ENCODE measurements around the gene KCNMA1.

The KCNMA1 gene

GRCh38 chr10:77504196-77504872 is 133.3 kb downstream of the KCNMA1 start:
- DNase-seq = no peak

GRCh38 chr10:77501846-77502261 is 135.8 kb downstream of the KCNMA1 start:
- DNase-seq = no peak

- DNase-seq = no peak
These were observed 136.3 kb downstream of the KCNMA1 start for GRCh38 chr10:77501152-77501845.

GRCh38 chr10:77500754-77501151 is 136.9 kb downstream of the KCNMA1 start:
- DNase-seq = no peak

- no peak for DNase-seq
These were observed 138.8 kb downstream of the KCNMA1 start for GRCh38 chr10:77498829-77499228.

GRCh38 chr10:77498210-77498609 is 139.4 kb downstream of the KCNMA1 start:
- DNase-seq = no peak

GRCh38 chr10:77497748-77498147 is 139.9 kb downstream of the KCNMA1 start:
- no peak for DNase-seq

- peak; percentile 22 for DNase-seq
These were observed 140.6 kb downstream of the KCNMA1 start for GRCh38 chr10:77496941-77497420.

- no peak for DNase-seq
These were observed 142.7 kb downstream of the KCNMA1 start for GRCh38 chr10:77494756-77495541.

- no peak for DNase-seq
These were observed 143.3 kb downstream of the KCNMA1 start for GRCh38 chr10:77494327-77494726.

- DNase-seq = no peak
These were observed 143.8 kb downstream of the KCNMA1 start for GRCh38 chr10:77493851-77494261.

- no peak for DNase-seq
These were observed 144.3 kb downstream of the KCNMA1 start for GRCh38 chr10:77493239-77493806.

GRCh38 chr10:77492368-77492994 is 145.1 kb downstream of the KCNMA1 start:
- DNase-seq = no peak

- DNase-seq = peak; percentile 11
These were observed 146.9 kb downstream of the KCNMA1 start for GRCh38 chr10:77490534-77491314.

GRCh38 chr10:77486517-77486916 is 151.1 kb downstream of the KCNMA1 start:
- DNase-seq = no peak

- DNase-seq = no peak
These were observed 151.8 kb downstream of the KCNMA1 start for GRCh38 chr10:77485847-77486246.

- DNase-seq = no peak
These were observed 155.5 kb downstream of the KCNMA1 start for GRCh38 chr10:77482072-77482471.

- DNase-seq = no peak
These were observed 158.0 kb downstream of the KCNMA1 start for GRCh38 chr10:77479586-77479985.

GRCh38 chr10:77478962-77479359 is 158.6 kb downstream of the KCNMA1 start:
- no peak for DNase-seq

GRCh38 chr10:77478247-77478961 is 159.2 kb downstream of the KCNMA1 start:
- no peak for DNase-seq

GRCh38 chr10:77475522-77475921 is 162.1 kb downstream of the KCNMA1 start:
- DNase-seq = no peak

All from NCI-H526 treated with DMSO at 0.1 percent for 48 hours (cell line).